Gastroesophageal sphincter (tissue), 4 donors: ENCODE results near the gene ZBED4. TPM values are rescaled to one million over a fixed set of nuclear protein-coding genes. Genes with fewer than 3 reads are reported as not detected.

ENCODE experiments used
- ATAC-seq: fragments of 150-250 bp; one replicate; pipeline ENCODE4 v1.9.1; 2016; ENCODE audit warnings: mild to moderate bottlenecking, moderate library complexity
- H3K27ac ChIP-seq, 4 donors: fragments of 200-600 bp; sonication (generic) in 3 of 4; 1 replicate in 3 of 4; 2 replicates in 1 of 4; pipeline ENCODE4 v1.5.1; 2016 to 2019
- H3K27me3 ChIP-seq: fragments of 200-600 bp; sonication (generic); one replicate; pipeline ENCODE4 v1.5.1; 2019
- H3K36me3 ChIP-seq, 2 donors: fragments of 200-600 bp; sonication (generic); one replicate each; pipeline ENCODE4 v1.5.1; 2019; ENCODE audit warnings: control low read depth in 1 of 2
- H3K4me1 ChIP-seq, 3 donors: fragments of 200-600 bp; sonication (generic); 1 replicate in 2 of 3; 2 replicates in 1 of 3; pipeline ENCODE4 v1.5.1; 2016 to 2019; ENCODE audit warnings: control low read depth in 2 of 3
- H3K4me3 ChIP-seq, 2 donors: fragments of 200-600 bp; sonication (generic); one replicate each; pipeline ENCODE4 v1.5.1; 2019; ENCODE audit warnings: mild to moderate bottlenecking in 1 of 2, moderate library complexity in 1 of 2
- H3K9me3 ChIP-seq, 3 donors: fragments of 200-600 bp; sonication (generic); one replicate each; pipeline ENCODE4 v1.5.1; 2017 to 2019; ENCODE audit warnings: control low read depth in 2 of 3
- EP300 ChIP-seq: sonication (generic); formaldehyde crosslinking; IDR thresholded peaks from one replicate; pipeline ENCODE4 v1.6.1; 2017; ENCODE audit warnings: antibody characterized with exemption, mild to moderate bottlenecking
- POLR2A ChIP-seq, 2 donors: fragments of 450-650 bp; IDR thresholded peaks; one replicate each; pipeline ENCODE4 v1.6.1; 2017; ENCODE audit warnings: antibody characterized with exemption in 2 of 2, mild to moderate bottlenecking in 2 of 2, moderate library complexity in 1 of 2
- POLR2AphosphoS5 ChIP-seq: sonication (generic); formaldehyde crosslinking; IDR thresholded peaks from one replicate; pipeline ENCODE4 v1.6.1; 2017; ENCODE audit warnings: antibody characterized with exemption
- WGBS, 2 donors: methylation state at CpG; one replicate each; pipeline ENCODE4 v1.1.5; 2018; ENCODE audit warnings: low coverage in 1 of 2; 5-methylcytosine and 5-hydroxymethylcytosine counted together
- total RNA-seq, 4 donors: library from RNA; depleted of rRNA; stranded (reverse); fragments of >200 nt; gene quantifications; one replicate each; pipeline ENCODE4 v1.1.0, GENCODE V29; 2016
- TF ChIP-seq, protein P1 (sequence below), 4 experiments: fragments of 200-600 bp in 2 of 4; fragments of 450-650 bp in 2 of 4; sonication (generic) in 1 of 4; IDR thresholded peaks; one replicate each; pipeline ENCODE4 v1.5.1; 2017 to 2019; ENCODE audit warnings: antibody characterized with exemption in 4 of 4, mild to moderate bottlenecking in 2 of 4, moderate library complexity in 2 of 4

The ZBED4 gene
- total RNA-seq, 4 donors from 2014 or later: 6.9 to 12.3 (median 7.1) TPM

- TF ChIP-seq POLR2AphosphoS5 (no peak), POLR2A (IDR thresholded peaks at IDR 0.05) (no peak), EP300 (no peak)
- TF ChIP-seq, protein P1, sequence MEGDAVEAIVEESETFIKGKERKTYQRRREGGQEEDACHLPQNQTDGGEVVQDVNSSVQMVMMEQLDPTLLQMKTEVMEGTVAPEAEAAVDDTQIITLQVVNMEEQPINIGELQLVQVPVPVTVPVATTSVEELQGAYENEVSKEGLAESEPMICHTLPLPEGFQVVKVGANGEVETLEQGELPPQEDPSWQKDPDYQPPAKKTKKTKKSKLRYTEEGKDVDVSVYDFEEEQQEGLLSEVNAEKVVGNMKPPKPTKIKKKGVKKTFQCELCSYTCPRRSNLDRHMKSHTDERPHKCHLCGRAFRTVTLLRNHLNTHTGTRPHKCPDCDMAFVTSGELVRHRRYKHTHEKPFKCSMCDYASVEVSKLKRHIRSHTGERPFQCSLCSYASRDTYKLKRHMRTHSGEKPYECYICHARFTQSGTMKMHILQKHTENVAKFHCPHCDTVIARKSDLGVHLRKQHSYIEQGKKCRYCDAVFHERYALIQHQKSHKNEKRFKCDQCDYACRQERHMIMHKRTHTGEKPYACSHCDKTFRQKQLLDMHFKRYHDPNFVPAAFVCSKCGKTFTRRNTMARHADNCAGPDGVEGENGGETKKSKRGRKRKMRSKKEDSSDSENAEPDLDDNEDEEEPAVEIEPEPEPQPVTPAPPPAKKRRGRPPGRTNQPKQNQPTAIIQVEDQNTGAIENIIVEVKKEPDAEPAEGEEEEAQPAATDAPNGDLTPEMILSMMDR (IDR thresholded peaks at IDR 0.05): no peak
- ATAC-seq: no peak
- Histone ChIP-seq H3K4me1 (no peaks in the 10 kb centered on the region), H3K27ac (no peak overlapping the region), H3K9me3 (no peaks in the 10 kb centered on the region), H3K27me3 (no peaks in the 10 kb centered on the region), H3K36me3 (peaks cover 0 to 98% of the 10 kb centered on the region in 2 donors), H3K4me3 (no peak overlapping the region)
- WGBS, 2 donors: 89% methylated on average over 5 of the region's 28 CpGs; no CpG with 5 or more reads in 1 of the 2 donors
Observed at GRCh38 chr22:49906071-49906798, 52.6 kb downstream of the ZBED4 start.

- Histone ChIP-seq H3K36me3 (peaks cover 0 to 98% of the 10 kb centered on the region in 2 donors), H3K9me3 (no peaks in the 10 kb centered on the region), H3K4me1 (no peaks in the 10 kb centered on the region), H3K27ac (no peak overlapping the region), H3K4me3 (no peak overlapping the region), H3K27me3 (no peaks in the 10 kb centered on the region)
- TF ChIP-seq POLR2A (IDR thresholded peaks at IDR 0.05) (no peak), POLR2AphosphoS5 (no peak), EP300 (no peak)
- TF ChIP-seq, protein P1 (IDR thresholded peaks at IDR 0.05): no peak
- WGBS, 2 donors: 100% methylated on average over 1 of the region's 14 CpGs; no CpG with 5 or more reads in 1 of the 2 donors
- ATAC-seq: no peak
Observed at GRCh38 chr22:49906799-49907290, 53.2 kb downstream of the ZBED4 start.

- Histone ChIP-seq H3K4me1 (no peaks in the 10 kb centered on the region), H3K36me3 (peaks cover 0 to 98% of the 10 kb centered on the region in 2 donors), H3K4me3 (no peak overlapping the region), H3K27me3 (no peaks in the 10 kb centered on the region), H3K27ac (no peak overlapping the region), H3K9me3 (no peaks in the 10 kb centered on the region)
- 88 to 94% methylated on average over 7 to 13 of the region's 19 CpGs for WGBS, 2 donors
- ATAC-seq: no peak
- TF ChIP-seq, protein P1 (IDR thresholded peaks at IDR 0.05): no peak
- TF ChIP-seq POLR2A (IDR thresholded peaks at IDR 0.05) (no peak), EP300 (no peak), POLR2AphosphoS5 (no peak)
Observed at GRCh38 chr22:49907807-49908206, 54.2 kb downstream of the ZBED4 start.

GRCh38 chr22:49909476-49910205, 56.0 kb downstream of the ZBED4 start:
- H3K9me3 ChIP-seq: no peaks in the 10 kb centered on the region
- no peak for ATAC-seq
- no peaks in the 10 kb centered on the region for H3K4me1 ChIP-seq
- no peaks in the 10 kb centered on the region for H3K27me3 ChIP-seq
- H3K27ac ChIP-seq: no peak overlapping the region
- H3K4me3 ChIP-seq: no peak overlapping the region
- peaks cover 0 to 98% of the 10 kb centered on the region in 2 donors for H3K36me3 ChIP-seq
- TF ChIP-seq, protein P1 (IDR thresholded peaks at IDR 0.05): no peak
- TF ChIP-seq POLR2AphosphoS5 (no peak), EP300 (no peak), POLR2A (IDR thresholded peaks at IDR 0.05) (no peak)
- WGBS, 2 donors: 87 to 97% methylated on average over 6 to 7 of the region's 23 CpGs
